IPS-18c (cell line): ENCODE data around the gene STX3.
A peak's percentile ranks its signal among the peaks of the same experiment; 100 is the strongest.

Experiments
- H3K4me3 ChIP-seq: 2 replicates; pipeline ENCODE4 v1.7.0; 2013; ENCODE audit warnings: low read depth, mild to moderate bottlenecking, low read length, moderate library complexity; ENCODE audit not compliant: insufficient read depth
- H3K9me3 ChIP-seq: one replicate; pipeline ENCODE4 v1.6.1; 2013; ENCODE audit warnings: mild to moderate bottlenecking, low read length, moderate library complexity; ENCODE audit not compliant: control insufficient read depth, insufficient read depth

Gene STX3

GRCh38 chr11:59754494-59754858, 700 bp upstream of the STX3 start:
- peak overlapping the region; percentile 87 for H3K4me3 ChIP-seq
- no peaks in the 10 kb centered on the region for H3K9me3 ChIP-seq

GRCh38 chr11:59755701-59756557, 753 bp downstream of the STX3 start:
- peak overlapping the region; percentile 87 for H3K4me3 ChIP-seq
- no peaks in the 10 kb centered on the region for H3K9me3 ChIP-seq

GRCh38 chr11:59756558-59756840, 1.3 kb downstream of the STX3 start:
- Histone ChIP-seq H3K4me3 (peak overlapping the region; percentile 87; the same call in 1 of the 2 replicates), H3K9me3 (no peaks in the 10 kb centered on the region)

DNA sequence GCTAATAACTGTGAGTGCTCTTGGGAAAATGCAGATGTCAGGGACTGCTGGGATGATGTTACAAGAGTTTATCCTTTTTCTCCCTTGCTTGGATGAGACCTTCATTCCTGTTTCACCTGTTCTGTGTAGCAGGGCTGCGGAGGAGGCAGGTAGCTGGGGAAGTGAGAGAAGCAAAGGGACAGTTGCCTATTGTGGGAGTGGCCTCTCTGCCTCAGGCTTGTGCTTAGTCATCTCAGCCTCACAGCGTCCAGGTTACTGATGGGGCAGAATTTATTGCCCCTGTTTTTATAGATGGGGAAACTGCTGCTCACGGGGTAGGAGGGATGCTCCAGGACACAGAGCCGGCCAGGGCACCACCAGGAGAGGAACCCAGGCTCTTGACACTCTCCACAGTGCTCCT, 1.7 kb downstream of the STX3 start:
- H3K4me3 ChIP-seq, result no peak overlapping the region
- H3K9me3 ChIP-seq, result no peaks in the 10 kb centered on the region

DNA sequence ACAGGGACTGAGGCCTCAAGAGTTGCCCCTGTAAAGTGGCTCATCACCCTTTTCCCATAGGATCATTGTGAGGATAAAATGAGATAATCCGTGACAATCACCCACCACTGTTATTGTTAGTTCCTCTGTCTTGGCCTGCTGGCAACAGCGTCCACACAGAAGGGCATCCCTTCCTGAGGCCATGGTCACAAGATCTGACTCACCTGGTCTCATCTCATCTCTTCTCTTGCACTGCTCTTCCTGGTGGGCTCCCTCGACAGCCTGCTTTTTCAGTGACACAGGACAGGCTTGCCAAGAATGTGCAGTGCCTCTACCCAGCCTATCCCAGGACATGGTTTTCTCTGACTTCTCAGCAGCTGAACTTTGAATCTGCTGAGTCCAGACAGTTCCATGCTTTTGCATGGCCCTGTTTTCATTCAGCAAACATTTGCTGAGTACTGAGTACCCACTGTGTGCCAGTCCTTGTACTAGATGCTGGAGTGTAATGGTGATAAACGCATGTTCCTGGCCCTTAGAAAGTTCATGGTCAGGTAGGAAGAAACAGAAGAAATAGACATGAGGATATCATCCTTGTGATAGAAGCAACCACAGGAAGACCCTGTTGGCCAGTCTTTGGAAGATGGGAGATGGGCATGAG, 3.3 kb downstream of the STX3 start:
- no peaks in the 10 kb centered on the region for H3K9me3 ChIP-seq
- H3K4me3 ChIP-seq, result no peak overlapping the region

DNA sequence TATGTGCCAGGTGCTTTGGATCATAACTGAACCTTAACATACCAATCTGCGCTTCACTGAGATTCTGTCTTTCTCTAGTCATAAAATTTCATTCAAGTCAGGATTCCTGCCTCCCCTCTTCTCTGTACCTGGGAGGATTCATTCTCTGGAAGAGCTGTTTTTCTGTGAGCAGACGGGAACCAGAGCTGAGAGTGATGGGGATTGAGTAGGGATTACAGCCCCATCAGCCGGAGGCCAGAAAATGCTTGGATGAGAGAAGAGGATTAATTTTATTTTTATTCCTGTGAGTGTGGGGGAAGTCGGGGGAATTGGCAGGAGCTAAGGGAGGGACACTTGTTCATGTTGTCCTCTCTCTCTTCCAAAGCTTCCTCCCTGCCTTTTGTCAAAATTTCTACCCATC, 4.7 kb downstream of the STX3 start:
- Histone ChIP-seq H3K9me3 (no peaks in the 10 kb centered on the region), H3K4me3 (no peak overlapping the region)

DNA sequence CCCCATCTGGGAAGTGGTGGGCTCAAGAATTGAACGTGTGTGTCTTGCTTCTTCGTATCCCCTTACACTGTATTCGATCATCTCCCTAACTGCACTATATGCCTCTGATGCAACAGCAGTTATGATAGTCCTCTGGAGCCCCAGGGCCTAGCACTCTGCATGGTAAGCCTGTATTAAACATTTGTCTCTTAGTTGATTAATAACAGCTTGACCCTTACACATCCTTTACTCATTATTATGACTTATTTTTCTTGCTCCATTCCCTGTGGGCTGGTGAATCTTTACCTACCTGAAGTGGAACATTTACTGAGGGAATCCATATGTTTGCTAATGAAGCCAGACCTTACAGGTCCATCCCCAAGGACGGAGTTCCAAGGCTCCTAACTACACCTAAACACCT, 5.6 kb downstream of the STX3 start:
- Histone ChIP-seq H3K4me3 (no peak overlapping the region), H3K9me3 (no peaks in the 10 kb centered on the region)

DNA sequence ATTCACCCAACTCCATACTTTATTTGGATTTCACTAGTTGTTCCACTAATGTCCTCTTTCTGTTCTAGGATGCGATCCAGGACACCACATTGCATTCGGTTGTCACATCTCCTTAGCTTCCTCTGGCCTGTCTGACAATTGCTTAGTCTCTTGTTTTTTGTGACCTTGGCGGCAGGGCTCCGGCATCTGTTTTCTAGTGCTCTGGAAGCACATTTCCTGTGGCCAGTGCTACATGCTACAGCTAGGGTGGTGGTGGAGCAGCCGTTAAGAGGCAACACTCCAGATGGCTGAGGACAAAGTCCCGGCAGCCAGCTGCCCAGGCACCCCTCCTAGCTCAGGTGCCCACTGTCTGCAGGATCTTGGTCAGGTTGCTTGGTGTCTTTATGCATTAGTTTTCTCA, 6.8 kb downstream of the STX3 start:
- no peaks in the 10 kb centered on the region for H3K9me3 ChIP-seq
- H3K4me3 ChIP-seq, result no peak overlapping the region

DNA sequence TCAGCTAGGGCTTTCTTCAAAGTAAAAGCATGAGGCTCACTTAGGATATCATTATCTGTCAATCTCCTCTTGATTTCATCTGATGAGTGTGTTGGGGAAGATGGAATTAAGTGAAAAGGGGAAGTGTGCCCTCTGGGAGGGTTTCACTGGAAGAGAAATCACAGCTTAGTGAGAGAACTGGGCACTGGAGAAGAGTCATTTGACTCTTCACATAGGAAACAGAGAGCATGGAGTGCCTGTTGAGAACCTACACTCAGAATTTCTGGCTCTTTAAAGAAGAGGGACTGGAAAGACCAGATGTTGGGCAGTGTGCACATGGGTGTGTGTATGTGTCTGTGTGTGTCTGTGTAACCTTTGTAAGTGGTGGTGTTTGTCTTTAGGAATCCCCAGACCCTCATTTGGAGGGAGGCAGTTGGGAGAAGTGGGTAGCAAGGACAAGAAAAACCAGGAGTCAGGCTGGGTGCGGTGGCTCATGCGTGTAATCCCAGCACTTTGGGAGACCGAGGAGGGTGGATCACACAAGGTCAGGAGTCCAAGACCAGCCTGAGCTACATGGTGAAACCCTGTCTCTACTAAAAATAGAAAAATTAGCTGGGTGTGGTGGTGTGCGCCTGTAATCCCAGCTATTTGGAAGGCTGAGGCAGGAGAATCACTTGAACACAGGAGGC, 10.0 kb downstream of the STX3 start:
- Histone ChIP-seq H3K9me3 (no peaks in the 10 kb centered on the region), H3K4me3 (no peak overlapping the region)

DNA sequence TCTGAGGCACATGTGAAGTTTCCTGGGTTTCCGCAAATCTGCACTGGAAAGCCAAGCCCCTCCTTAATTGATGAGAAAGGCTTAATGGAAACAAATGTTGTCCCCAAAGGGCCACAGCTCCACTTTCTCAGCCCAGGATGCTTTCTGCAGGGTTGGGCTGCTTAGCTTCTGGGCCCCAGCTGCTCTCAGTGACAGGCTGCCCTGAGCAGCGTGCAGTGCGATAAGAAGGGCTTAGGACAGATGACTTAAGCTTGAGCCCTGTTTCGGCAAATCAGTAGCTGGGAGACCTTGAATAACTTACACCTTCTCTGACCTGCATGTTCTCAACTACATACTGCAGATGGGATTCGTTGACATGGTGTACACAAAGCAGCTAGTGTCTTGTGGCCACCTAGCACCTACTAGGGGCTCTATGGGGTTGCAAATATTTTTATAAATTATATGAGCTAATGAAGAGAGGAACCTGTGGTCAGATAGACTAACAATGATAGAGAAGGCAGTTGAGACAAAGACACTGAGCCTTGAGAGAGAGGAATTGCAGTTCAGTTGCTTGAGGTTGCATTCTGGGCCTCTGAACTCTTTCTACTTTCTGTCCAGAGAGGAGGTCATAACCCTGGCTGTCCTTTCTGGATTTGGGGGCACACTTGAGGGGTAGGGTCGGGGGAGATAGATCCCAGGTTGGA, 11.5 kb downstream of the STX3 start:
- Histone ChIP-seq H3K9me3 (no peaks in the 10 kb centered on the region), H3K4me3 (no peak overlapping the region)

DNA sequence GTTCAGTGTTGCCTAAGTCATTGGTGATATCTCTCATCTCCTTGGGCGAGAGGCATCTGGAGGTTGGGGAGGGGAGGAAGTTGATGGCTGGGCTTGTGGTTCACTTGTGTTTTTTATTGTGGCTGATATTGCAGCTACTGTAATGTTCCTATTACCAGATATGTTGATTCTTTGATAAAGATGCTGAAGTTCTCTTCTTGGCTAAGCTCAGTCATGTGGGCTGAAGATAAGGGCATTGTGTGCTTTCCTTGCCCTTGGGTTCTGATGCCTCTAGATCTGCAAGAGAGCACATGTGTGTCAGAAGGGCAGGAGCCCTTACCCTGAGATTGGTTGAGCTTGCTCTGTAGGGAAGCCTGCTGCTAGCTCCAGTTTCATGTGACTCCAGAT, 12.0 kb downstream of the STX3 start:
- no peaks in the 10 kb centered on the region for H3K9me3 ChIP-seq
- H3K4me3 ChIP-seq, result no peak overlapping the region

GRCh38 chr11:59769111-59769510, 13.9 kb downstream of the STX3 start:
- no peak overlapping the region for H3K4me3 ChIP-seq
- H3K9me3 ChIP-seq, result no peaks in the 10 kb centered on the region

DNA sequence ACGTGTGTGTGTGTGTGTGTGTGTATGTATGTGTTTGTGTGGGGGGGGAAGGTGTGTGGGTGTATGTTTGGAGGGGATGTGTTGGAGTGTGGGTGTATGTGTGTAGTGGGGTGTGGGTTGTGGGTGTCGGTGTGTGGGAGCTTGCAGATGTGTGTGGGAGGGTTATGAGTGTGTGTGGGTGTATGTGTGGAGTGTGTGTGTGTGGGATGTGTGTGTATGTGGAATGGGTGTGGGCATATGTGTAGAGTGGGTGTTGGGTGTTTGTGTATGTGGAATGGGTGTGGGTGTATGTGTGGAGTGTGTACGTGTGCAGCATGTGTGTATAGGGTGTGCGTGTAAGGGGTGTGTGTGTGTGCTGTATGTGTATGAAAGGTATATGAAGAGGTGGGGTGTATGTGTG, 14.7 kb downstream of the STX3 start:
- no peak overlapping the region for H3K4me3 ChIP-seq
- no peaks in the 10 kb centered on the region for H3K9me3 ChIP-seq

- Histone ChIP-seq H3K4me3 (no peak overlapping the region), H3K9me3 (no peaks in the 10 kb centered on the region)
Observed at GRCh38 chr11:59770319-59770718, 15.1 kb downstream of the STX3 start.

- no peak overlapping the region for H3K4me3 ChIP-seq
- no peaks in the 10 kb centered on the region for H3K9me3 ChIP-seq
Observed at GRCh38 chr11:59770869-59771268, 15.7 kb downstream of the STX3 start.

DNA sequence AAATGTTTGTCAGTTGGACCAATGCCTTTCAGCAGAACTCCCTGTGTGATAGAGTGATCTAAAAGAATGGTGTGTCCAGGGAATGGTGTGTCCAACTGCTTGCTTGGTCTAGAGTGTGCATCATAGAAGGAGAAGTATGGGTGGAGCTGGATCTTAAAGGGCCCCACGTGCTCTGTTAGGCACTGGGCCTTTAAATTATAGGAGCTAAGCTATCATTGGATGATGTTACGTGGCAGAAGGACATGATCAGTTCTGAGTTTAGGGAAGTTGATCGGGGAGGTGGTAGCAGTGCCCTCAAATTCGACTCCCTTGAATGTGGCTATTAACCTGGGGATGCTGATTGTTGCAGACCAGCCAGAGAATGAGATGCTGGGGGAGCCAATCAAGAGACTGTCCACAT, 16.4 kb downstream of the STX3 start:
- no peaks in the 10 kb centered on the region for H3K9me3 ChIP-seq
- no peak overlapping the region for H3K4me3 ChIP-seq

- Histone ChIP-seq H3K4me3 (no peak overlapping the region), H3K9me3 (no peaks in the 10 kb centered on the region)
Observed at GRCh38 chr11:59773083-59773440, 17.9 kb downstream of the STX3 start.
